ENCODE data around the gene RPL15.

The RPL15 gene

DNA sequence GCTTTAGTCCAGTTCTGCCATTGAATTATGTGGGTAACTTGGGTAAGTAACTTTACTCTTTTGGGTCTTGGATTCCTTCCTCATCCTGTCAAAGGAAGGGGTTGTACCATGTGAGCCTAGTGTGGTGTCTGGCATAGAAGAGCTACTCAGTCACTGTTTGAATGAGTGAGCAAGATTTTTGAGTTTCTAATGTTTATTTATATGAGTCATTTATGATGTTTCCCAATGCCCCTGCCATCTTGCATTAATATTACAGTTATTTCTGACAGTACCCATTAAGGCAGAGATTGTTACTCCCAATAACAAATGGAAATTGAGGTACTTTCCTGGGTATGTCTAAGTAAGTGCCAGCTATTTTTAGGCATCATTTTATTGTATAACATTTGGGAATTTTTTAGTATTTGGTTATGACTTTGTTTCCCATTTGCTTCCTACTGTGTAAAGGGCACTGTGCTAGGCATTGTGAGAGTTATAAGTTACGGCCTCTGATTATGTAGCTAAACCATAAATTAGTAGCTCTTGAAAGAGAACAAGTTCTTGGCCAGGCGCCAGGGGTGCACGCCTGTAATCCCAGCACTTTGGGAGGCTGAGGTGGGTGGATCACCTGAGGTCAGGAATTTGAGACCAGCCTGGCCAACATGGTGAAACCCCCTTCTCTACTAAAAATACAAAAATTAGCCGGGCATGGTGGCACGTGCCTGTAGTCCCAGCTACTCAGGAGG is 51.7 kb downstream of the RPL15 start:
- DNase-seq: no peak

DNA sequence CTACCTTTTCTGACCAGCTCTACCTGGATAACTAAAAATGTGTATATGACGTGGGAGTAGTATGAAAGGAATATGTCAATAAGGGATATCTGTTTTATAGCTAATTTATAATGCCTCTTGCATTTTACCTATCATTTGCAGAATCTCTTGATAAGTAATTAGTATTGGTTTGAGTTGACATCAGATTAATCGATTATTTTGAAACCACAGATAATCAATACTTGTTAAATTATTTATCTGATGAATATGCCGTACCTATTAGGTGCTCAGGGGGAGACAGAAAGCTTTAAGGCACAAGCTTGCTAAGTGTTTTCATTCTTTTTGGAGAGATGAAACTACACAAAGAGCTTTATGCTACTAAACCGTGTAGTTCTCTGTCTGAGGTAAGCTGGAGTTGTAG is 52.5 kb downstream of the RPL15 start:
- no peak for DNase-seq
